Measurements from ENCODE around the gene DNAJC3.

DNA sequence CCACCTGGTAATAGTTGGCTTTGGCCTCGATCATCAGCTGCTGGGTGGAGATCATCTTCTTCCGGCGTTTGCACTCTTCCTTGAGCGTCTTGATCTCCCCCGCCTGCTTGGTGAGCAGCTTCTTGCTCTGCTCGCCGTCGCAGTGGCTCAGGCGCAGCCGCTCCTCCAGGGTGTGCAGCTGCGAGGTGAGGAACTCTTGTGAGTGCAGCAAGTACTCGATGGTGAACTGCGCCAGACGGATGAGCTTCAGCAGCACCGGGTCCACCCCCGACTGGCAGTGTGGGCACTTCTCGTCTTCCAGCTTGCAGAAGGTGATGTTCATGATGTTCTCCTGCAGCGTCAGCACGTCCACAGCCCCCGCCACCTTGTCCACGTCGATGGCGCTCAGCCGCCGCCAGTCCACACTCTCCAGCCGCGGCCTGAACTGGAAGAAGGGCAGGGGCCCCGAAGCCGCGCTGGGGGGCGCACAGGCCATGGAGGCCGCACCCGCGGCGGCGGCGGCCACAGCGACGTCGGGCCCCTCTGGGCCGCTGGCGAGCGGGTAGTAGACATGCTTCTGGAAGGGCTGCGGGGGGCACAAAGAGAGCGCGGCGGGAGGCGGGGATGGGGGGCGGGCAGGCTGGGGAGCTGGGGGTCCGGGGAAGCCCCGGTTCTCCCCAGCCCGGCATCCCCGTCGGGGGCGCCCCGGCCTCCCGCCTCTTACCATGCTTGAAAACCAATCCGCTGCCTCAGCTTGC, 35.5 kb upstream of the DNAJC3 start:
- TF ChIP-seq, protein P1, sequence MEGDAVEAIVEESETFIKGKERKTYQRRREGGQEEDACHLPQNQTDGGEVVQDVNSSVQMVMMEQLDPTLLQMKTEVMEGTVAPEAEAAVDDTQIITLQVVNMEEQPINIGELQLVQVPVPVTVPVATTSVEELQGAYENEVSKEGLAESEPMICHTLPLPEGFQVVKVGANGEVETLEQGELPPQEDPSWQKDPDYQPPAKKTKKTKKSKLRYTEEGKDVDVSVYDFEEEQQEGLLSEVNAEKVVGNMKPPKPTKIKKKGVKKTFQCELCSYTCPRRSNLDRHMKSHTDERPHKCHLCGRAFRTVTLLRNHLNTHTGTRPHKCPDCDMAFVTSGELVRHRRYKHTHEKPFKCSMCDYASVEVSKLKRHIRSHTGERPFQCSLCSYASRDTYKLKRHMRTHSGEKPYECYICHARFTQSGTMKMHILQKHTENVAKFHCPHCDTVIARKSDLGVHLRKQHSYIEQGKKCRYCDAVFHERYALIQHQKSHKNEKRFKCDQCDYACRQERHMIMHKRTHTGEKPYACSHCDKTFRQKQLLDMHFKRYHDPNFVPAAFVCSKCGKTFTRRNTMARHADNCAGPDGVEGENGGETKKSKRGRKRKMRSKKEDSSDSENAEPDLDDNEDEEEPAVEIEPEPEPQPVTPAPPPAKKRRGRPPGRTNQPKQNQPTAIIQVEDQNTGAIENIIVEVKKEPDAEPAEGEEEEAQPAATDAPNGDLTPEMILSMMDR (conservative IDR thresholded peaks at IDR 0.05; ENCODE audit: low read length): no peak
- no peak for TF ChIP-seq EZH2phosphoT487 (IDR thresholded peaks at IDR 0.05; ENCODE audit: borderline replicate concordance)
